Ectodermal cell (in vitro differentiated cells): ENCODE results near the gene CNTN6.

Experiments
- H3K27ac ChIP-seq: 2 replicates; pipeline ENCODE4 v1.7.0; 2013; ENCODE audit warnings: mild to moderate bottlenecking, low read depth, low read length; ENCODE audit not compliant: insufficient read depth, poor library complexity, severe bottlenecking
- H3K27me3 ChIP-seq: 2 replicates; pipeline ENCODE4 v1.7.0; 2013; ENCODE audit warnings: mild to moderate bottlenecking, low read length; ENCODE audit not compliant: insufficient read depth, control insufficient read depth, poor library complexity, severe bottlenecking
- H3K36me3 ChIP-seq: one replicate; pipeline ENCODE4 v1.7.0; 2013; ENCODE audit warnings: low read length; ENCODE audit not compliant: control insufficient read depth, insufficient read depth
- H3K4me1 ChIP-seq: one replicate; pipeline ENCODE4 v1.7.0; 2013; ENCODE audit warnings: low read length; ENCODE audit not compliant: control insufficient read depth, insufficient read depth
- H3K4me3 ChIP-seq: 2 replicates; pipeline ENCODE4 v1.7.0; 2013; ENCODE audit warnings: low read depth, low read length, control low read depth; ENCODE audit not compliant: insufficient read depth
- H3K9me3 ChIP-seq: 2 replicates; pipeline ENCODE4 v1.7.0; 2013; ENCODE audit warnings: mild to moderate bottlenecking, low read length, moderate library complexity; ENCODE audit not compliant: control insufficient read depth
- WGBS, 2 experiments: methylation state at CpG; one replicate each; pipeline ENCODE4 v1.1.7; 2013; ENCODE audit warnings: missing lambda C conversion rate in 2 of 2; 5-methylcytosine and 5-hydroxymethylcytosine counted together

CNTN6 gene

DNA sequence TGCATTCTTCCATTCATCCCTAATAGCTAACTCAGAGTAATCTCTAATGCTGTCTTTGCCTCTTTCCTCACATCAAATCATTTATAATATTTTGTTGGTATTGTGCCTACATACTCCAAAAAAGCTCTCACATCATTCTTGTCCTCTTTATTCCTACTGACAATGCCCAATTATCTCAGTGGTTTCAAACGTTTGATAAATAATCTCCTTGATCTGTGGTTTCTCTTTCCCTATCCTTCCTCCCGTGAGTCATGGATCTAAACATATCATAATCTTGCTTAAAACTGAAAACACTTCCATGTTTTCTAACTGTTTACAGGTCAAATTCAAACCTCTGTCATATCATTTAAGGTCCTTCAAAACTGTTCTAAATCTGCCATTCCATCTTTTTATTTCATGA, 115.1 kb downstream of the CNTN6 start:
- H3K9me3 ChIP-seq: no peaks in the 10 kb centered on the region
- H3K27ac ChIP-seq: no peak overlapping the region
- no peaks in the 10 kb centered on the region for H3K36me3 ChIP-seq
- WGBS, 2 experiments: 89 to 91% methylated on average over 2 of the region's 2 CpGs
- H3K4me1 ChIP-seq: no peaks in the 10 kb centered on the region
- no peaks in the 10 kb centered on the region for H3K27me3 ChIP-seq
- no peak overlapping the region for H3K4me3 ChIP-seq

GRCh38 chr3:1214933-1215332, 122.1 kb downstream of the CNTN6 start:
- Histone ChIP-seq H3K27ac (no peak overlapping the region), H3K36me3 (no peaks in the 10 kb centered on the region), H3K9me3 (no peaks in the 10 kb centered on the region), H3K4me1 (no peaks in the 10 kb centered on the region), H3K27me3 (no peaks in the 10 kb centered on the region), H3K4me3 (no peak overlapping the region)
- 40 to 60% methylated on average over 1 to 2 of the region's 3 CpGs for WGBS, 2 experiments

DNA sequence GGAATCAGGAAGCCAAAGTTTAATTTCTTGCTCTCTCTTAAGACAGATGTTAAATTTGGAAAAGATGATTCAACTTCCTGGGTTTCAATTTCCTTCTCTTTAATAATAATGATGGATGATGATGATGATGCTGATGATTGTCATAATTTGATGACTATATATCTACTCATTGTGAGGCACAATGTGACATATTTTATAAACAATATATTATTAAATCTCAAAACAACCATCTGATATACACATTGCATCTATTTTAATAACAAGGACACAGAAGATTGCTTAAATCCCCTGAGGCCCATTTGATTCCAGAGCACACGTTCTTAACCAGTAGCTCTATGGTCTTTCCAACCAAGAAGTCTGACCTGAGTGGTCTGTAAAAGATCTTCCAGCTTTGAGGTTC, 124.0 kb downstream of the CNTN6 start:
- 73 to 81% methylated on average over 1 of the region's 1 CpG for WGBS, 2 experiments
- H3K4me1 ChIP-seq: no peaks in the 10 kb centered on the region

GRCh38 chr3:1227111-1227510, 134.3 kb downstream of the CNTN6 start:
- Histone ChIP-seq H3K9me3 (no peaks in the 10 kb centered on the region), H3K4me3 (no peak overlapping the region), H3K36me3 (no peaks in the 10 kb centered on the region), H3K4me1 (no peaks in the 10 kb centered on the region), H3K27me3 (no peaks in the 10 kb centered on the region), H3K27ac (no peak overlapping the region)
- 95 to 96% methylated on average over 3 of the region's 3 CpGs for WGBS, 2 experiments

More for the DNA sequence above, 124.0 kb downstream of the CNTN6 start:
- no peak overlapping the region for H3K27ac ChIP-seq
- H3K36me3 ChIP-seq: no peaks in the 10 kb centered on the region
- no peaks in the 10 kb centered on the region for H3K27me3 ChIP-seq
- no peak overlapping the region for H3K4me3 ChIP-seq
- H3K9me3 ChIP-seq: no peaks in the 10 kb centered on the region

GRCh38 chr3:1228289-1228688, 135.5 kb downstream of the CNTN6 start:
- 95 to 98% methylated on average over 4 of the region's 4 CpGs for WGBS, 2 experiments
- no peaks in the 10 kb centered on the region for H3K27me3 ChIP-seq
- H3K4me3 ChIP-seq: no peak overlapping the region
- H3K27ac ChIP-seq: no peak overlapping the region
- no peaks in the 10 kb centered on the region for H3K4me1 ChIP-seq
- no peaks in the 10 kb centered on the region for H3K36me3 ChIP-seq
- no peaks in the 10 kb centered on the region for H3K9me3 ChIP-seq

GRCh38 chr3:1230920-1231319, 138.1 kb downstream of the CNTN6 start:
- Histone ChIP-seq H3K27me3 (no peaks in the 10 kb centered on the region), H3K36me3 (no peaks in the 10 kb centered on the region), H3K9me3 (no peaks in the 10 kb centered on the region), H3K4me3 (no peak overlapping the region), H3K4me1 (no peaks in the 10 kb centered on the region), H3K27ac (no peak overlapping the region)
- WGBS, 2 experiments: 88 to 92% methylated on average over 4 of the region's 4 CpGs

GRCh38 chr3:1232276-1232675, 139.5 kb downstream of the CNTN6 start:
- Histone ChIP-seq H3K36me3 (no peaks in the 10 kb centered on the region), H3K4me3 (no peak overlapping the region), H3K4me1 (no peaks in the 10 kb centered on the region), H3K9me3 (no peaks in the 10 kb centered on the region), H3K27ac (no peak overlapping the region), H3K27me3 (no peaks in the 10 kb centered on the region)
- 57 to 89% methylated on average over 1 to 3 of the region's 3 CpGs for WGBS, 2 experiments

DNA sequence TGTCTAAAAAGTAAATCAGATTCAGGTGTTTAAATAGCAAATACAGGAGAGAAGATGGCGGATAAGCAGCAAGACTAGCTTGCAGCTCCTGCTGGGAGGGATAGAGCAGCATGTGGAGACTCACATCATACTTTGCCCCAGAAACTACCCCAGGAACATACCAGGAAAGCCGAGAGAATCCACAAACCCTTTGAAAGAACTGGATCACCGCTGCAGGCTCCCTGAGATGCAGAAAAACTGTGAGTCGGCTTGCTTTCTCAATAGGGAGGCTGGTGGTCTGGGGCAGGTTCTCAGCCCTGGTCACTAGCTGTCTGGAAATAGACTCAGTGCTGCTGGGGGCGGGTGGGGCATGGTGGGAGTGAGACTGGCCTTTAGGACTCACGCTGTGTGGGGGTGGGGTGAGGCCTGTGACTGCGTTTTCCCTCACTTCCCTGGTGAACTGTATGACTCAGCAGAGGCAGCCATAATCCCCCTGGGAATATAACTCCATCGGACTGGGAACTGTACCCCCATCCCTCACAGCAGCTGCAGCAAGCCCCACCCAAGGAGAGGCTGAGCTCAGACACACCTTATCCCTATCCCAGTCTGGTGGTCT, 142.8 kb downstream of the CNTN6 start:
- Histone ChIP-seq H3K27me3 (no peaks in the 10 kb centered on the region), H3K9me3 (no peaks in the 10 kb centered on the region), H3K4me1 (no peaks in the 10 kb centered on the region), H3K36me3 (no peaks in the 10 kb centered on the region), H3K27ac (no peak overlapping the region), H3K4me3 (no peak overlapping the region)
- 67 to 70% methylated on average over 7 to 8 of the region's 8 CpGs for WGBS, 2 experiments

GRCh38 chr3:1251282-1252060, 158.6 kb downstream of the CNTN6 start:
- Histone ChIP-seq H3K9me3 (no peaks in the 10 kb centered on the region), H3K36me3 (no peaks in the 10 kb centered on the region), H3K27me3 (no peaks in the 10 kb centered on the region), H3K4me1 (no peaks in the 10 kb centered on the region), H3K27ac (no peak overlapping the region), H3K4me3 (no peak overlapping the region)
- 71 to 80% methylated on average over 4 to 5 of the region's 5 CpGs for WGBS, 2 experiments

DNA sequence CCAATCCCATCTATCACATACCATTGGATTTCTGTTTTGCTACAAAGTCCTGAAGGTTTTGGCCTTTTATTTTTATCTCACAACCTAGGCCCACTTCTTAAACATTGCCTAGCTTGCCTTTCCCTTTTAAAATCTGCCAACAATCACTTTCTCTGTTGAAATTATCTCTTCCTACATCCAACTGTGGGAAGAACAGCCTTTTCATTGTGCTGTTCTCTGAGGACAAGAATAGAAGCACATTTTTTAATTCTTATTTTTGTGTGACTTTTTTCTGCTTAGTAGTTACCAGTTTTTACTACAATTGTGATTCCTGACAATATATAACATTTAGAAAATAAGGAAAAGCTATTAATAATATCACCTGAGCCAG, 159.2 kb downstream of the CNTN6 start:
- Histone ChIP-seq H3K36me3 (no peaks in the 10 kb centered on the region), H3K27me3 (no peaks in the 10 kb centered on the region), H3K9me3 (no peaks in the 10 kb centered on the region), H3K4me3 (no peak overlapping the region), H3K27ac (no peak overlapping the region), H3K4me1 (no peaks in the 10 kb centered on the region)
